Measurements from ENCODE around the gene MINDY1. TPM values are rescaled to one million over a fixed set of nuclear protein-coding genes. Genes with fewer than 3 reads are reported as not detected.

The MINDY1 gene
- total RNA-seq, 2 experiments from 2014 or later, result 8.5 to 13.8 TPM

GRCh38 chr1:151048645-151049032, 41.9 kb upstream of the MINDY1 start:
- no TSS peak for BruUV-seq (replicated peaks)
- Histone ChIP-seq H3K9me2 (ENCODE audit: insufficient read depth, low read length) (no peaks in the 10 kb centered on the region), H3K4me2 (ENCODE audit: low read length) (peak overlapping the region; percentile 43; the same call in 1 of the 2 replicates), H3K36me3 (ENCODE audit: insufficient read depth, low read length) (peaks cover 40% of the 10 kb centered on the region), H3K79me2 (ENCODE audit: insufficient read depth, low read depth, low read length) (no peaks in the 10 kb centered on the region), H3K9me3 (ENCODE audit: low read length) (no peaks in the 10 kb centered on the region), H3K4me1 (ENCODE audit: insufficient read depth, low read length, poor library complexity, severe bottlenecking) (no peaks in the 10 kb centered on the region), H2AFZ (ENCODE audit: low read length) (no peak overlapping the region), H3K27ac (ENCODE audit: low read depth, low read length, poor library complexity, severe bottlenecking) (no peak overlapping the region), H3K4me3 (ENCODE audit: low read depth, low read length, poor library complexity, severe bottlenecking) (no peak overlapping the region), H4K20me1 (ENCODE audit: insufficient read depth, low read length) (no peaks in the 10 kb centered on the region)
- POLR2A ChIA-PET, result no interaction called here
- no peak for DNase-seq (ENCODE audit: low spot score)
- TF ChIP-seq, protein P1, sequence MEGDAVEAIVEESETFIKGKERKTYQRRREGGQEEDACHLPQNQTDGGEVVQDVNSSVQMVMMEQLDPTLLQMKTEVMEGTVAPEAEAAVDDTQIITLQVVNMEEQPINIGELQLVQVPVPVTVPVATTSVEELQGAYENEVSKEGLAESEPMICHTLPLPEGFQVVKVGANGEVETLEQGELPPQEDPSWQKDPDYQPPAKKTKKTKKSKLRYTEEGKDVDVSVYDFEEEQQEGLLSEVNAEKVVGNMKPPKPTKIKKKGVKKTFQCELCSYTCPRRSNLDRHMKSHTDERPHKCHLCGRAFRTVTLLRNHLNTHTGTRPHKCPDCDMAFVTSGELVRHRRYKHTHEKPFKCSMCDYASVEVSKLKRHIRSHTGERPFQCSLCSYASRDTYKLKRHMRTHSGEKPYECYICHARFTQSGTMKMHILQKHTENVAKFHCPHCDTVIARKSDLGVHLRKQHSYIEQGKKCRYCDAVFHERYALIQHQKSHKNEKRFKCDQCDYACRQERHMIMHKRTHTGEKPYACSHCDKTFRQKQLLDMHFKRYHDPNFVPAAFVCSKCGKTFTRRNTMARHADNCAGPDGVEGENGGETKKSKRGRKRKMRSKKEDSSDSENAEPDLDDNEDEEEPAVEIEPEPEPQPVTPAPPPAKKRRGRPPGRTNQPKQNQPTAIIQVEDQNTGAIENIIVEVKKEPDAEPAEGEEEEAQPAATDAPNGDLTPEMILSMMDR (conservative IDR thresholded peaks at IDR 0.05; ENCODE audit: low read length), result no peak
- CTCF ChIA-PET (ENCODE audit: unreplicated experiment), result no interaction called here
- intact Hi-C loops (cut with micrococcal nuclease; ENCODE audit: unreplicated experiment), result no loop called here

GRCh38 chr1:151047925-151048644, 41.4 kb upstream of the MINDY1 start:
- H3K4me3 ChIP-seq (ENCODE audit: low read depth, low read length, poor library complexity, severe bottlenecking), result no peak overlapping the region
- H3K9me2 ChIP-seq (ENCODE audit: insufficient read depth, low read length), result no peaks in the 10 kb centered on the region
- CTCF ChIA-PET (ENCODE audit: unreplicated experiment), result no interaction called here
- H4K20me1 ChIP-seq (ENCODE audit: insufficient read depth, low read length), result no peaks in the 10 kb centered on the region
- H3K27ac ChIP-seq (ENCODE audit: low read depth, low read length, poor library complexity, severe bottlenecking), result no peak overlapping the region
- no peaks in the 10 kb centered on the region for H3K9me3 ChIP-seq (ENCODE audit: low read length)
- peaks cover 36% of the 10 kb centered on the region for H3K36me3 ChIP-seq (ENCODE audit: insufficient read depth, low read length)
- no peak for TF ChIP-seq EZH2phosphoT487 (IDR thresholded peaks at IDR 0.05; ENCODE audit: borderline replicate concordance, low read depth, low read length)
- H3K4me1 ChIP-seq (ENCODE audit: insufficient read depth, low read length, poor library complexity, severe bottlenecking), result no peaks in the 10 kb centered on the region
- DNase-seq (ENCODE audit: low spot score), result no peak
- intact Hi-C loops (cut with micrococcal nuclease; ENCODE audit: unreplicated experiment), result no loop called here
- BruUV-seq (replicated peaks), result no TSS peak
- H3K79me2 ChIP-seq (ENCODE audit: insufficient read depth, low read depth, low read length), result no peaks in the 10 kb centered on the region
- POLR2A ChIA-PET, result no interaction called here
- H2AFZ ChIP-seq (ENCODE audit: low read length), result no peak overlapping the region
- peak overlapping the region; percentile 43; the same call in 1 of the 2 replicates for H3K4me2 ChIP-seq (ENCODE audit: low read length)

DNA sequence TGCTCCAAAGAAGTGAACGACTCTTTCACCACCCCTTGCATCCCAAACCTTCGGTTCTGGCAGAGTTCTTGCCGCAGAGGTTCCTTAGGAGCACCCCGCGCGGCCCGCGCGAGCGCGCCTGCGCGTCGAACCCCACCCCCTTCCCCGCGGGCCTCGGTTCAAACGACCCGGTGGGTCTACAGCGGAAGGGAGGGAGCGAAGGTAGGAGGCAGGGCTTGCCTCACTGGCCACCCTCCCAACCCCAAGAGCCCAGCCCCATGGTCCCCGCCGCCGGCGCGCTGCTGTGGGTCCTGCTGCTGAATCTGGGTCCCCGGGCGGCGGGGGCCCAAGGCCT, 40.9 kb upstream of the MINDY1 start, which contains the start of gene C1orf56:
TSS of gene C1orf56 (plus strand) at position 161 of the 334 bp plus-strand sequence. CDS start at position 258, 97 bp downstream.
- Histone ChIP-seq H2AFZ (ENCODE audit: low read length) (no peak within 1 kb of the TSS), H3K4me3 (ENCODE audit: low read depth, low read length, poor library complexity, severe bottlenecking) (no peak within 1 kb of the TSS), H3K4me1 (ENCODE audit: insufficient read depth, low read length, poor library complexity, severe bottlenecking) (no peaks in the 10 kb centered on the region), H3K36me3 (ENCODE audit: insufficient read depth, low read length) (peaks cover 30% of the 10 kb centered on the region), H3K4me2 (ENCODE audit: low read length) (peak within 1 kb of the TSS; percentile 43; the same call in 1 of the 2 replicates), H3K27ac (ENCODE audit: low read depth, low read length, poor library complexity, severe bottlenecking) (no peak within 1 kb of the TSS), H4K20me1 (ENCODE audit: insufficient read depth, low read length) (no peaks in the 10 kb centered on the region), H3K9me2 (ENCODE audit: insufficient read depth, low read length) (no peaks in the 10 kb centered on the region), H3K79me2 (ENCODE audit: insufficient read depth, low read depth, low read length) (no peaks in the 10 kb centered on the region), H3K9me3 (ENCODE audit: low read length) (no peaks in the 10 kb centered on the region)
- POLR2A ChIA-PET, result no interaction called here
- intact Hi-C loops (cut with micrococcal nuclease; ENCODE audit: unreplicated experiment), result no loop called here
- no TSS peak for BruUV-seq (replicated peaks)
- CTCF ChIA-PET (ENCODE audit: unreplicated experiment), result no interaction called here
- TF ChIP-seq, protein P1 (conservative IDR thresholded peaks at IDR 0.05; ENCODE audit: low read length), result no peak
- TF ChIP-seq EZH2phosphoT487 (IDR thresholded peaks at IDR 0.05; ENCODE audit: borderline replicate concordance, low read depth, low read length), result no peak
- no peak for DNase-seq (ENCODE audit: low spot score)

All from OCI-LY7 (cell line).